Esophagus muscularis mucosa (tissue), 3 donors: Measurements from ENCODE around the gene CARD9.

ENCODE experiments used
- POLR2A ChIP-seq: fragments of 450-650 bp; IDR thresholded peaks from one replicate; pipeline ENCODE4 v1.6.1; 2017; ENCODE audit warnings: antibody characterized with exemption, moderate library complexity, mild to moderate bottlenecking, low read depth
- TF ChIP-seq, protein P1 (sequence below), 3 experiments: fragments of 200-600 bp in 2 of 3; fragments of 450-650 bp in 1 of 3; sonication (generic) in 2 of 3; IDR thresholded peaks; one replicate each; pipeline ENCODE4 v1.5.1; 2017 to 2019; ENCODE audit warnings: antibody characterized with exemption in 3 of 3, mild to moderate bottlenecking in 2 of 3, moderate library complexity in 1 of 3

DNA sequence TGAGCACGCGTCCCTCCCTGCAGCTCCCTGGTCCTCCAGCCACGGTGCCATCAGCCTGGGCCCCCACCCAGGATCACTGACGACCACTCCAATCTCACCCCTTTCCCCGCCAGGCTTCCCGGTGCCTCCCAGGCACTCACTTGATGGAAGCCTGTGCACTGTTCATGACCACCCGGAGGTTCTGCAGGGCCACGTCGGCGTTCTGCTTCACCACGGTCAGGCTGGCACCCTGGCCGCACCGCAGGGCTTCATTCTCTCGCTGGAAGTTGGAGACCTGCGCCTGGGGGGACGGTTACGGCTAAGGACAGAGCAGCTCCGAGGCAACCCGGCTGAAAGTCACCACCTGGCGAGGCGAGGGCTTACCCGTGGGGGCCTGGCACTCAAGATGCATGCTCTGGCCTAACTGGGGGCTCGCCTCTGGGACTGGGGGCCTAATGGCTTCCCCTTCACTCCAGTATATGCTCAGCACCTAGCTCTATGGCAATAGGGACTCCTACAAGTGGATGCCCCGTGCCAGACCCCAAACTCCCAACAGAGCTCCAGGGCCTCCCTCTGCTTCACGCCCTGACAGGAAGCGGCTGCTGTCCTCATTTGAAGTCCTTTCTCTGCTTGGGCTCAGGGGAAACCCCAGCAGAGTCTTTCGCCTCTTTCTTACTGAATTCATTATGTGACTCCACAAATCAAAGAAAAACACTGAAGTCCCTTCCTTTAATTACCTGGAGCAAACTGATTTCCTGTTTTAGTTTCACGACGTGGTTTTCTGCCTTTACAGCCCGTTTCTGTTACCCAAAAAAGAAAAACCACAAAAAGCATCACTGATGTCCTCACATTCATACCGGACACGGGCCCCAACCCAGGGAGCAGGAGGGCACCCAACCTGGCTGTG, 30.7 kb upstream of the CARD9 start:
- TF ChIP-seq POLR2A: no peak
- TF ChIP-seq, protein P1, sequence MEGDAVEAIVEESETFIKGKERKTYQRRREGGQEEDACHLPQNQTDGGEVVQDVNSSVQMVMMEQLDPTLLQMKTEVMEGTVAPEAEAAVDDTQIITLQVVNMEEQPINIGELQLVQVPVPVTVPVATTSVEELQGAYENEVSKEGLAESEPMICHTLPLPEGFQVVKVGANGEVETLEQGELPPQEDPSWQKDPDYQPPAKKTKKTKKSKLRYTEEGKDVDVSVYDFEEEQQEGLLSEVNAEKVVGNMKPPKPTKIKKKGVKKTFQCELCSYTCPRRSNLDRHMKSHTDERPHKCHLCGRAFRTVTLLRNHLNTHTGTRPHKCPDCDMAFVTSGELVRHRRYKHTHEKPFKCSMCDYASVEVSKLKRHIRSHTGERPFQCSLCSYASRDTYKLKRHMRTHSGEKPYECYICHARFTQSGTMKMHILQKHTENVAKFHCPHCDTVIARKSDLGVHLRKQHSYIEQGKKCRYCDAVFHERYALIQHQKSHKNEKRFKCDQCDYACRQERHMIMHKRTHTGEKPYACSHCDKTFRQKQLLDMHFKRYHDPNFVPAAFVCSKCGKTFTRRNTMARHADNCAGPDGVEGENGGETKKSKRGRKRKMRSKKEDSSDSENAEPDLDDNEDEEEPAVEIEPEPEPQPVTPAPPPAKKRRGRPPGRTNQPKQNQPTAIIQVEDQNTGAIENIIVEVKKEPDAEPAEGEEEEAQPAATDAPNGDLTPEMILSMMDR (IDR thresholded peaks at IDR 0.05): no peak
